K562 (cell line): ENCODE measurements around the gene UVRAG. TPM values are rescaled to one million over a fixed set of nuclear protein-coding genes. Genes with fewer than 3 reads are reported as not detected.

ENCODE experiments used
- ATAC-seq: fragments of 200-7000 bp; cut with Tn5 transposase; 3 replicates; pipeline ENCODE4 v1.9.1; 2020; ENCODE audit warnings: moderate library complexity
- BruUV-seq: library from RNA; stranded (reverse); fragments of 400-500 nt; replicated peaks from 2 replicates; lab custom pipeline; 2021; lab: Mats Ljungman, UMichigan
- CTCF ChIA-PET: fragments of 300-600 bp; formaldehyde crosslinking; extraction: SDS; loops from one replicate; lab custom pipeline; 2021; ENCODE audit warnings: low intra/inter-chr PET ratio; lab: Yijun Ruan, JAX
- POLR2A ChIA-PET: fragments of 300-600, 350-650 bp; sonication (Branson Sonifier 250); formaldehyde crosslinking; extraction: SDS; loops from one replicate; lab custom pipeline; 2021; ENCODE audit warnings: antibody characterized with exemption, inconsistent platforms; lab: Yijun Ruan, JAX
- DNase-seq, 4 experiments: peaks; one replicate each; pipeline versions ENCODE4 v3.0.0 to v3.0.0-alpha.2; 2011 to 2018; ENCODE audit warnings: low spot score in 3 of 4, mixed read lengths in 3 of 4; ENCODE audit errors: extremely low read depth in 1 of 4
- FAIRE-seq: peaks from 2 replicates; lab custom pipeline; 2011; peaks lifted over from hg19 to GRCh38; lab: Jason Lieb, UNC
- H2AFZ ChIP-seq: 2 replicates; pipeline ENCODE4 v1.6.0; 2011; ENCODE audit warnings: low read depth, low read length, control low read depth, inconsistent platforms
- H3K27ac ChIP-seq: fragments of 200-600 bp; 3 replicates; pipeline ENCODE4 v1.8.0; 2011; ENCODE audit warnings: low read depth, mild to moderate bottlenecking, control low read depth, inconsistent platforms, low read length, moderate library complexity, mixed read lengths; ENCODE audit errors: extremely low read depth
- H3K27me3 ChIP-seq, 2 experiments: fragments of 300-600 bp in 1 of 2; 2 replicates in 1 of 2; 3 replicates in 1 of 2; pipeline versions ENCODE4 v1.6.0 to v1.8.0; 2011; ENCODE audit warnings: inconsistent platforms in 2 of 2, low read length in 2 of 2, mild to moderate bottlenecking in 1 of 2, mixed read lengths in 1 of 2, moderate library complexity in 1 of 2; ENCODE audit not compliant: control insufficient read depth in 2 of 2, insufficient read depth in 2 of 2
- H3K36me3 ChIP-seq: fragments of 300-600 bp; 3 replicates; pipeline ENCODE4 v1.8.0; 2011; ENCODE audit warnings: mild to moderate bottlenecking, low read length, inconsistent platforms; ENCODE audit not compliant: control insufficient read depth, insufficient read depth
- H3K4me1 ChIP-seq, 2 experiments: fragments of 200-600 bp in 1 of 2; replicated peaks in 1 of 2; 2 replicates in 1 of 2; 3 replicates in 1 of 2; pipeline versions ENCODE4 v1.5.1 to v1.8.0; 2011; ENCODE audit warnings: inconsistent platforms in 2 of 2, low read length in 2 of 2, mild to moderate bottlenecking in 1 of 2, mixed read lengths in 1 of 2, moderate library complexity in 1 of 2; ENCODE audit not compliant: control insufficient read depth in 2 of 2, insufficient read depth in 2 of 2
- H3K4me2 ChIP-seq: 2 replicates; pipeline ENCODE4 v1.6.1; 2011; ENCODE audit warnings: low read length, control low read depth, inconsistent platforms, mixed read lengths; ENCODE audit not compliant: insufficient read depth
- H3K4me3 ChIP-seq: fragments of 200-600 bp; sonication (generic), shearing (Covaris generic); 2 replicates; pipeline ENCODE4 v1.5.1; 2016; ENCODE audit warnings: control low read depth, inconsistent platforms
- H3K79me2 ChIP-seq: fragments of 200-600 bp; 3 replicates; pipeline ENCODE4 v1.8.0; 2011; ENCODE audit warnings: low read length, inconsistent platforms; ENCODE audit not compliant: control insufficient read depth, insufficient read depth
- H3K9ac ChIP-seq, 2 experiments: 2 replicates each; pipeline versions ENCODE4 v1.6.0 to v1.6.1; 2011; ENCODE audit warnings: low read depth in 2 of 2, low read length in 2 of 2, control low read depth in 1 of 2, inconsistent platforms in 1 of 2, mild to moderate bottlenecking in 1 of 2, mixed read lengths in 1 of 2; ENCODE audit not compliant: insufficient read depth in 1 of 2
- H3K9me1 ChIP-seq: one replicate; pipeline ENCODE4 v1.6.0; 2011; ENCODE audit warnings: inconsistent platforms, mild to moderate bottlenecking, low read length, moderate library complexity; ENCODE audit not compliant: control insufficient read depth, insufficient read depth
- H3K9me3 ChIP-seq: replicated peaks from 2 replicates; pipeline ENCODE4 v1.5.1; 2011; ENCODE audit warnings: low read depth, low read length, inconsistent platforms; ENCODE audit not compliant: control insufficient read depth, insufficient read depth
- H4K20me1 ChIP-seq: replicated peaks from 2 replicates; pipeline ENCODE4 v1.6.1; 2011; ENCODE audit warnings: low read length, inconsistent platforms, mixed read lengths; ENCODE audit not compliant: control insufficient read depth, insufficient read depth
- CBX5 ChIP-seq: IDR thresholded peaks from 2 replicates; pipeline ENCODE4 v1.6.1; 2014; ENCODE audit warnings: low read depth, borderline replicate concordance
- FIP1L1 ChIP-seq: fragments of 200-400 bp; formaldehyde crosslinking; IDR thresholded peaks from 2 replicates; pipeline ENCODE4 v1.6.1; 2018; ENCODE audit warnings: mild to moderate bottlenecking, low read depth, low read length; ENCODE audit not compliant: poor library complexity, severe bottlenecking
- NBN ChIP-seq: fragments of 450-650 bp; IDR thresholded peaks from 2 replicates; pipeline ENCODE4 v1.6.1; 2016; ENCODE audit warnings: low read depth, mild to moderate bottlenecking
- NCOA4 ChIP-seq: fragments of 450-650 bp; IDR thresholded peaks from 2 replicates; pipeline ENCODE4 v1.6.1; 2018; ENCODE audit warnings: mild to moderate bottlenecking; ENCODE audit not compliant: partially characterized antibody
- NFE2 ChIP-seq: IDR thresholded peaks from 2 replicates; pipeline ENCODE4 v1.6.1; 2014; ENCODE audit warnings: antibody characterized with exemption, low read depth
- RBM22 ChIP-seq: fragments of 200-400 bp; formaldehyde crosslinking; IDR thresholded peaks from 2 replicates; pipeline ENCODE4 v1.6.1; 2018; ENCODE audit warnings: low read length, low read depth; ENCODE audit not compliant: poor library complexity, severe bottlenecking
- SAFB ChIP-seq: fragments of 200-400 bp; formaldehyde crosslinking; IDR thresholded peaks from 2 replicates; pipeline ENCODE4 v1.6.1; 2017; ENCODE audit warnings: low read depth, low read length, borderline replicate concordance
- SMAD4 ChIP-seq: fragments of 250-450 bp; sonication (Bioruptor Pico); conservative IDR thresholded peaks from 2 replicates; pipeline ENCODE4 v1.8.0; 2021; ENCODE audit warnings: inconsistent platforms, mild to moderate bottlenecking, moderate library complexity
- ZNF586 ChIP-seq: fragments of 450-650 bp; formaldehyde crosslinking; conservative IDR thresholded peaks from 2 replicates; pipeline ENCODE4 v1.4.0; 2020; ENCODE audit warnings: mild to moderate bottlenecking, moderate library complexity
- ZNF589 ChIP-seq: fragments of 200-800 bp; sonication (Bioruptor generic); IDR thresholded peaks from 2 replicates; pipeline ENCODE4 v1.6.1; 2016; ENCODE audit warnings: low read depth, missing genetic modification characterization, missing compliant biosample characterization
- WGBS: fragments of 100-300 bp; shearing (Covaris generic); methylation state at CpG from one replicate; pipeline ENCODE4 v1.1.6; 2016; ENCODE audit warnings: low coverage, mixed read lengths; ENCODE audit not compliant: insufficient coverage; ENCODE audit errors: missing lambda C conversion rate; 5-methylcytosine and 5-hydroxymethylcytosine counted together
- in situ Hi-C: fragments of 300-500 bp; cut with MboI; formaldehyde crosslinking; loops from 4 replicates; pipeline ENCODE4 v1.15.0; 2018; ENCODE audit warnings: inconsistent platforms, mixed read lengths
- intact Hi-C: fragments of 100-400 bp; cut with micrococcal nuclease; formaldehyde crosslinking; loops from 2 replicates; pipeline ENCODE4 v1.14.2; 2022
- polyA plus RNA-seq, 8 experiments: library from polyadenylated mRNA; depleted of rRNA in 4 of 8; stranded (reverse) in 5 of 8; unstranded in 3 of 8; fragments of >200 nt; fragmentation: Nextera tagmentation in 2 of 8; fragmentation: Illumina TruSeq in 1 of 8; extraction: Ambion mirVana in 2 of 8; extraction: Trizol in 1 of 8; gene quantifications; 2 replicates each; pipeline versions ENCODE4 v1.2.1 to v1.2.3, GENCODE V29; 2011 to 2014; ENCODE audit warnings: inconsistent platforms in 1 of 8, missing spikeins in 1 of 8
- total RNA-seq, 7 experiments: library from RNA; depleted of rRNA in 6 of 7; stranded (reverse); fragments of >200 nt in 6 of 7; fragmentation: Illumina TruSeq in 2 of 7; extraction: Trizol in 2 of 7; gene quantifications; 2 replicates each; pipeline versions ENCODE4 v1.2.1 to v1.2.3, GENCODE V29; 2011 to 2021; ENCODE audit warnings: low replicate concordance in 1 of 7
- TF ChIP-seq, protein P1 (sequence below): sonication (generic); formaldehyde crosslinking; IDR thresholded peaks from 2 replicates; pipeline ENCODE4 v1.8.1; 2023; ENCODE audit warnings: mild to moderate bottlenecking, missing genetic modification reagents
- TF ChIP-seq, protein P2 (sequence below): conservative IDR thresholded peaks from 2 replicates; pipeline ENCODE4 v1.6.1; 2011; ENCODE audit warnings: low read depth, mild to moderate bottlenecking, low read length; ENCODE audit not compliant: control insufficient read depth
- TF ChIP-seq, protein P3 (sequence below): sonication (generic); formaldehyde crosslinking; IDR thresholded peaks from 2 replicates; pipeline ENCODE4 v1.9.0; 2022; ENCODE audit warnings: mild to moderate bottlenecking, missing genetic modification reagents
- TF ChIP-seq, protein P4 (sequence below): fragments of 450-650 bp; conservative IDR thresholded peaks from 2 replicates; pipeline ENCODE4 v1.6.1; 2016; ENCODE audit warnings: missing genetic modification characterization, low read depth, mild to moderate bottlenecking, missing compliant biosample characterization, moderate library complexity

Gene UVRAG
- total and polyA plus RNA-seq, 9 of the 15 experiments (the other 6 are each of a cell fraction or from before 2014, with no cell fraction given), result 3.1 to 17.8 (median 12.4) TPM

DNA sequence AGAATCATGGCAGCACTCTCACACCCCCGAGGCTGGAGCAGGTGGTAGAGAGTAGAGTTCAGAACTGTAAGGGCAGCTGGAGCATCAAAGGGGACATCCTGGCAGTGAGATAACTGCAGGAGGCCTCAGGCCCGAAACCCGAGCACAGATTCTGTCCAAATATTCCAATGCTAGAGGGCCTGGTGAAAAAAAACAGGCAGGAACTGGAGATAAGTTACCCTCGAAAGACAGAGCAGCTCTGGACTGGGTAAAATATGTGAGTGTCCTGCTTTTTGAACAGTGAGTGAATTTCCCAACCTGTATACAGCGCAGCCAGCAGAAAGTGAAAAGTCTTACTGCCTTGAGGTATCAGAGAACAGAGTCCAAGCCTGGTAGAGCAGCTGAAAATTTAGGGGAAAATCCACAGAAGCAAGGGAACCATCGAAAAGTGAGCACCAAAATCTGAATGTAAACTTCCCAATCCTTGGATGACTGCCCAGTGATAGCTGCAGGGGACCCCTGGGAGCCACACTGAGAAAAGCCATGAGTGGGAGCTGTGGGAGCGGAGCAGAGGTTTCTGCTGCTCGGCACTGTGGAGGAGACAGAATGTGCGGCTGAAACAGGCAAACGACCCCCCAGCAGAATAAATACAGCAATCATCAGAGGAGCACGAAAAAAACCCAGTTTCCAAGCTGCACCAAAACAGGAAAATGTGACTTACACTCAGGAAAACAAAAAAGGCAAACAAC is 340.7 kb downstream of the UVRAG start:
- in situ Hi-C loops (no loop called here), intact Hi-C loops (loop anchor here (10.0 kb wide), 1 partner anchor 431 kb away; no protein-coding TSS in a partner anchor)
- no peak for FAIRE-seq
- H2AFZ ChIP-seq, result no peak overlapping the region
- no peaks in the 10 kb centered on the region for H3K79me2 ChIP-seq
- peaks cover 12 to 37% of the 10 kb centered on the region in 2 experiments for H3K4me1 ChIP-seq
- H3K9ac ChIP-seq, result no peak overlapping the region
- H4K20me1 ChIP-seq, result peaks cover 3% of the 10 kb centered on the region; the same call in 1 of the 2 replicates
- no peaks in the 10 kb centered on the region for H3K36me3 ChIP-seq
- WGBS, result 14% methylated on average over 11 of the region's 11 CpGs
- no peak overlapping the region for H3K4me2 ChIP-seq
- no peak for ATAC-seq
- ChIA-PET POLR2A (interaction anchor here (0.6 kb wide), 2 partner anchors 218 to 362 kb away, joined by 3 read pairs; no protein-coding TSS in a partner anchor), CTCF (no interaction called here)
- H3K9me3 ChIP-seq, result no peaks in the 10 kb centered on the region
- peak in 1 of 4 experiments; percentile 9 for DNase-seq
- no peak overlapping the region for H3K27ac ChIP-seq
- H3K4me3 ChIP-seq, result no peak overlapping the region
- TF ChIP-seq NFE2, result no peak
- TF ChIP-seq, protein P1, sequence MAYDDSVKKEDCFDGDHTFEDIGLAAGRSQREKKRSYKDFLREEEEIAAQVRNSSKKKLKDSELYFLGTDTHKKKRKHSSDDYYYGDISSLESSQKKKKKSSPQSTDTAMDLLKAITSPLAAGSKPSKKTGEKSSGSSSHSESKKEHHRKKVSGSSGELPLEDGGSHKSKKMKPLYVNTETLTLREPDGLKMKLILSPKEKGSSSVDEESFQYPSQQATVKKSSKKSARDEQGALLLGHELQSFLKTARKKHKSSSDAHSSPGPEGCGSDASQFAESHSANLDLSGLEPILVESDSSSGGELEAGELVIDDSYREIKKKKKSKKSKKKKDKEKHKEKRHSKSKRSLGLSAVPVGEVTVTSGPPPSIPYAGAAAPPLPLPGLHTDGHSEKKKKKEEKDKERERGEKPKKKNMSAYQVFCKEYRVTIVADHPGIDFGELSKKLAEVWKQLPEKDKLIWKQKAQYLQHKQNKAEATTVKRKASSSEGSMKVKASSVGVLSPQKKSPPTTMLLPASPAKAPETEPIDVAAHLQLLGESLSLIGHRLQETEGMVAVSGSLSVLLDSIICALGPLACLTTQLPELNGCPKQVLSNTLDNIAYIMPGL (CRISPR knock-in tag), result no peak
- TF ChIP-seq, protein P2, sequence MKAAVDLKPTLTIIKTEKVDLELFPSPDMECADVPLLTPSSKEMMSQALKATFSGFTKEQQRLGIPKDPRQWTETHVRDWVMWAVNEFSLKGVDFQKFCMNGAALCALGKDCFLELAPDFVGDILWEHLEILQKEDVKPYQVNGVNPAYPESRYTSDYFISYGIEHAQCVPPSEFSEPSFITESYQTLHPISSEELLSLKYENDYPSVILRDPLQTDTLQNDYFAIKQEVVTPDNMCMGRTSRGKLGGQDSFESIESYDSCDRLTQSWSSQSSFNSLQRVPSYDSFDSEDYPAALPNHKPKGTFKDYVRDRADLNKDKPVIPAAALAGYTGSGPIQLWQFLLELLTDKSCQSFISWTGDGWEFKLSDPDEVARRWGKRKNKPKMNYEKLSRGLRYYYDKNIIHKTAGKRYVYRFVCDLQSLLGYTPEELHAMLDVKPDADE, result no peak
- TF ChIP-seq FIP1L1, result no peak
- TF ChIP-seq, protein P3, sequence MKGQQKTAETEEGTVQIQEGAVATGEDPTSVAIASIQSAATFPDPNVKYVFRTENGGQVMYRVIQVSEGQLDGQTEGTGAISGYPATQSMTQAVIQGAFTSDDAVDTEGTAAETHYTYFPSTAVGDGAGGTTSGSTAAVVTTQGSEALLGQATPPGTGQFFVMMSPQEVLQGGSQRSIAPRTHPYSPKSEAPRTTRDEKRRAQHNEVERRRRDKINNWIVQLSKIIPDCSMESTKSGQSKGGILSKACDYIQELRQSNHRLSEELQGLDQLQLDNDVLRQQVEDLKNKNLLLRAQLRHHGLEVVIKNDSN (CRISPR knock-in tag), result no peak
- TF ChIP-seq, protein P4, sequence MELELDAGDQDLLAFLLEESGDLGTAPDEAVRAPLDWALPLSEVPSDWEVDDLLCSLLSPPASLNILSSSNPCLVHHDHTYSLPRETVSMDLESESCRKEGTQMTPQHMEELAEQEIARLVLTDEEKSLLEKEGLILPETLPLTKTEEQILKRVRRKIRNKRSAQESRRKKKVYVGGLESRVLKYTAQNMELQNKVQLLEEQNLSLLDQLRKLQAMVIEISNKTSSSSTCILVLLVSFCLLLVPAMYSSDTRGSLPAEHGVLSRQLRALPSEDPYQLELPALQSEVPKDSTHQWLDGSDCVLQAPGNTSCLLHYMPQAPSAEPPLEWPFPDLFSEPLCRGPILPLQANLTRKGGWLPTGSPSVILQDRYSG (tag), result no peak
- no peak for TF ChIP-seq ZNF586 (CRISPR knock-in tag)
- no peak for TF ChIP-seq SAFB
- no peak for TF ChIP-seq RBM22
- no peak for TF ChIP-seq NCOA4
- TF ChIP-seq ZNF589 (CRISPR knock-in tag), result no peak
- no peak for TF ChIP-seq CBX5
- no peak for TF ChIP-seq SMAD4 (CRISPR knock-in tag)
- TF ChIP-seq NBN, result no peak
- H3K9me1 ChIP-seq, result no peaks in the 10 kb centered on the region
- no TSS peak for BruUV-seq
- peaks cover 4 to 22% of the 10 kb centered on the region in 2 experiments for H3K27me3 ChIP-seq
